Stomach (tissue), 4 donors: ENCODE measurements around the gene OR6N2.

Source experiments
- CTCF ChIP-seq, 7 experiments: fragments of 450-650 bp in 4 of 7; fragments of 200-600 bp in 3 of 7; sonication (generic) in 3 of 7; IDR thresholded peaks; one replicate each; pipeline ENCODE4 v1.5.1; 2016 to 2019; ENCODE audit warnings: antibody characterized with exemption in 7 of 7, control low read depth in 2 of 7, mild to moderate bottlenecking in 1 of 7
- EP300 ChIP-seq: sonication (generic); formaldehyde crosslinking; IDR thresholded peaks from one replicate; pipeline ENCODE4 v1.6.1; 2017; ENCODE audit warnings: antibody characterized with exemption
- POLR2A ChIP-seq, 4 donors: fragments of 450-650 bp; IDR thresholded peaks; one replicate each; pipeline ENCODE4 v1.6.1; 2016; ENCODE audit warnings: antibody characterized with exemption in 4 of 4, control low read depth in 2 of 4, mild to moderate bottlenecking in 1 of 4, moderate library complexity in 1 of 4

GRCh38 chr1:158812336-158812735 lies 31.3 kb upstream of the OR6N2 start:
- no peak for TF ChIP-seq CTCF (IDR thresholded peaks at IDR 0.05)
- TF ChIP-seq EP300: no peak
- no peak for TF ChIP-seq POLR2A (IDR thresholded peaks at IDR 0.05)
